ENCODE data around the gene ATP2C1.

ATP2C1 gene

DNA sequence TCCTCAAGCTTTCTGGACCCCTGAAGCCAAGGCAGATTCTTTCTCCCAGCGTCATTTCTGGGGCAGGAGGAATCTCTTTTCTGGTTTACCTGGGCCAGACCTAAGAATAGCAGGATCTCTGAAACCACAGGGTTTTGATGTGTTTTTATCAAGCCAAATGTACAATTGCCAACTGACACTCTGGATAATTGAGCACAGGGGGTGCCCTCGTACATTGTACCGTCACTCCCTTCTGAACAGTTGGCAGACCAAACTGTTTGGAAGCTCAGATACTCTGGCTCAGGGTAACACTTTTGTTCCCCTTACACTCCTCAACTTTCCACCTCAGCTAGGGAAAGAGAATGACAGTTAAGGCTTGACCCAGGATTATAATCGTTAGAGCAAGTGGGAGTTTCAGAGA, 82.8 kb downstream of the ATP2C1 start:
- Histone ChIP-seq H3K9me2 (replicated peaks; ENCODE audit: low read depth, low read length) (no peaks in the 10 kb centered on the region), H2AFZ (ENCODE audit: low read length) (no peak overlapping the region), H3K36me3 (ENCODE audit: insufficient read depth, low read length) (peaks cover 75% of the 10 kb centered on the region), H3K9ac (ENCODE audit: low read depth, low read length, poor library complexity, severe bottlenecking) (no peak overlapping the region), H3K9me3 (ENCODE audit: insufficient read depth, low read depth, low read length) (no peaks in the 10 kb centered on the region), H3K79me2 (ENCODE audit: insufficient read depth, low read length) (no peaks in the 10 kb centered on the region), H3K4me3 (ENCODE audit: low read length, poor library complexity, severe bottlenecking) (no peak overlapping the region), H3K4me2 (ENCODE audit: low read depth, low read length, poor library complexity, severe bottlenecking) (no peak overlapping the region), H3F3A (ENCODE audit: low read depth) (no peaks in the 10 kb centered on the region), H4K20me1 (ENCODE audit: insufficient read depth, low read length, poor library complexity, severe bottlenecking) (no peaks in the 10 kb centered on the region), H3K4me1 (ENCODE audit: insufficient read depth, low read length, poor library complexity, severe bottlenecking) (no peaks in the 10 kb centered on the region), H3K27me3 (ENCODE audit: insufficient read depth, low read length, poor library complexity, severe bottlenecking) (no peaks in the 10 kb centered on the region)
- TF ChIP-seq, protein P1, sequence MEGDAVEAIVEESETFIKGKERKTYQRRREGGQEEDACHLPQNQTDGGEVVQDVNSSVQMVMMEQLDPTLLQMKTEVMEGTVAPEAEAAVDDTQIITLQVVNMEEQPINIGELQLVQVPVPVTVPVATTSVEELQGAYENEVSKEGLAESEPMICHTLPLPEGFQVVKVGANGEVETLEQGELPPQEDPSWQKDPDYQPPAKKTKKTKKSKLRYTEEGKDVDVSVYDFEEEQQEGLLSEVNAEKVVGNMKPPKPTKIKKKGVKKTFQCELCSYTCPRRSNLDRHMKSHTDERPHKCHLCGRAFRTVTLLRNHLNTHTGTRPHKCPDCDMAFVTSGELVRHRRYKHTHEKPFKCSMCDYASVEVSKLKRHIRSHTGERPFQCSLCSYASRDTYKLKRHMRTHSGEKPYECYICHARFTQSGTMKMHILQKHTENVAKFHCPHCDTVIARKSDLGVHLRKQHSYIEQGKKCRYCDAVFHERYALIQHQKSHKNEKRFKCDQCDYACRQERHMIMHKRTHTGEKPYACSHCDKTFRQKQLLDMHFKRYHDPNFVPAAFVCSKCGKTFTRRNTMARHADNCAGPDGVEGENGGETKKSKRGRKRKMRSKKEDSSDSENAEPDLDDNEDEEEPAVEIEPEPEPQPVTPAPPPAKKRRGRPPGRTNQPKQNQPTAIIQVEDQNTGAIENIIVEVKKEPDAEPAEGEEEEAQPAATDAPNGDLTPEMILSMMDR (conservative IDR thresholded peaks at IDR 0.05; ENCODE audit: low read length): no peak
- TF ChIP-seq EZH2phosphoT487 (IDR thresholded peaks at IDR 0.05; ENCODE audit: borderline replicate concordance): no peak

DNA sequence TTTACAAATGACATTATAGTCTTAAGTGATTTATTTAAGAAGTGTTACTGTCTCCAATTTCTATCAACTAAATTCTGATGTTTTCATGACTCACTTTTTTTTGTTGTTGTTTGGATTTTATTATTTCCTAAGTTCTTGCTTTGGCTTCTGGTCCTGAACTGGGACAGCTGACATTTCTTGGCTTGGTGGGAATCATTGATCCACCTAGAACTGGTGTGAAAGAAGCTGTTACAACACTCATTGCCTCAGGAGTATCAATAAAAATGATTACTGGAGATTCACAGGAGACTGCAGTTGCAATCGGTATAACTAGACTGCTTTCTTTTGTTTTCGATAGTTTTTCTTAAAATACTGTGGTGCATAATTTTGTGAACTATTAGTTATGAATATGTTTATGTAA, 85.2 kb downstream of the ATP2C1 start:
- Histone ChIP-seq H3K79me2 (ENCODE audit: insufficient read depth, low read length) (no peaks in the 10 kb centered on the region), H3K9ac (ENCODE audit: low read depth, low read length, poor library complexity, severe bottlenecking) (no peak overlapping the region), H3K36me3 (ENCODE audit: insufficient read depth, low read length) (peaks cover 75% of the 10 kb centered on the region), H2AFZ (ENCODE audit: low read length) (no peak overlapping the region), H3K27me3 (ENCODE audit: insufficient read depth, low read length, poor library complexity, severe bottlenecking) (no peaks in the 10 kb centered on the region), H3K9me3 (ENCODE audit: insufficient read depth, low read depth, low read length) (no peaks in the 10 kb centered on the region), H3K4me1 (ENCODE audit: insufficient read depth, low read length, poor library complexity, severe bottlenecking) (no peaks in the 10 kb centered on the region), H3K4me2 (ENCODE audit: low read depth, low read length, poor library complexity, severe bottlenecking) (no peak overlapping the region), H4K20me1 (ENCODE audit: insufficient read depth, low read length, poor library complexity, severe bottlenecking) (no peaks in the 10 kb centered on the region), H3F3A (ENCODE audit: low read depth) (no peaks in the 10 kb centered on the region), H3K9me2 (replicated peaks; ENCODE audit: low read depth, low read length) (no peaks in the 10 kb centered on the region), H3K4me3 (ENCODE audit: low read length, poor library complexity, severe bottlenecking) (no peak overlapping the region)
- TF ChIP-seq, protein P1 (conservative IDR thresholded peaks at IDR 0.05; ENCODE audit: low read length): no peak
- no peak for TF ChIP-seq EZH2phosphoT487 (IDR thresholded peaks at IDR 0.05; ENCODE audit: borderline replicate concordance)

DNA sequence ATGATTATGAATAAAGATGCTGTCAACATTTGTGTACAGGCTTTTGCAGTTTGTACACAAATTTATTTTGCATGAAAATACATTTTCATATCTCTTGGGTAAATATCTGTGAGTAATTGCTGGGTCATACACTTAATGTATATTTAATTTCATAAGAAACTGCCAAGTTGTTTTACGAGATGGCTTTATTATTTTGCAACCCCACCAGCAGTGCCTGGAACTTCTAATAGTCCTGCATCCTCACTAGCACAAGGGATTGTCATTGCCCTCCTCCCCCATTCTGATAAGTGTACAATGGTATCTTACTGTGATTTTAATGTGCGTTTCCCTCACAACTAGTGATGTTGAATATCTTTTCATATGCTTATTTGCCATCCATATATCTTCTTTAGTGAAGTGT, 87.6 kb downstream of the ATP2C1 start:
- H3F3A ChIP-seq (ENCODE audit: low read depth): no peaks in the 10 kb centered on the region
- H4K20me1 ChIP-seq (ENCODE audit: insufficient read depth, low read length, poor library complexity, severe bottlenecking): no peaks in the 10 kb centered on the region
- H3K4me2 ChIP-seq (ENCODE audit: low read depth, low read length, poor library complexity, severe bottlenecking): no peak overlapping the region
- H3K9me3 ChIP-seq (ENCODE audit: insufficient read depth, low read depth, low read length): no peaks in the 10 kb centered on the region
- H2AFZ ChIP-seq (ENCODE audit: low read length): no peak overlapping the region
- no peaks in the 10 kb centered on the region for H3K9me2 ChIP-seq (replicated peaks; ENCODE audit: low read depth, low read length)
- H3K27me3 ChIP-seq (ENCODE audit: insufficient read depth, low read length, poor library complexity, severe bottlenecking): no peaks in the 10 kb centered on the region
- no peak overlapping the region for H3K9ac ChIP-seq (ENCODE audit: low read depth, low read length, poor library complexity, severe bottlenecking)
- H3K79me2 ChIP-seq (ENCODE audit: insufficient read depth, low read length): no peaks in the 10 kb centered on the region
- peaks cover 58% of the 10 kb centered on the region for H3K36me3 ChIP-seq (ENCODE audit: insufficient read depth, low read length)
- H3K4me1 ChIP-seq (ENCODE audit: insufficient read depth, low read length, poor library complexity, severe bottlenecking): no peaks in the 10 kb centered on the region
- TF ChIP-seq EZH2phosphoT487 (IDR thresholded peaks at IDR 0.05; ENCODE audit: borderline replicate concordance): no peak
- TF ChIP-seq, protein P1 (conservative IDR thresholded peaks at IDR 0.05; ENCODE audit: low read length): no peak
- H3K4me3 ChIP-seq (ENCODE audit: low read length, poor library complexity, severe bottlenecking): no peak overlapping the region
